ENCODE results near the gene STRN4. TPM values are rescaled to one million over a fixed set of nuclear protein-coding genes. Genes with fewer than 3 reads are reported as not detected.

STRN4 gene
- total and polyA plus RNA-seq, 9 of the 15 experiments (the other 6 are each of a cell fraction or from before 2014, with no cell fraction given) = 0.62 to 83.7 (median 36.9) TPM

- TF ChIP-seq ZNF280B (CRISPR knock-in tag; IDR thresholded peaks at IDR 0.05) (no peak), HDGF (IDR thresholded peaks at IDR 0.05) (peak; percentile 75), MYNN (IDR thresholded peaks at IDR 0.05) (peak; percentile 85), MYNN (CRISPR knock-in tag; IDR thresholded peaks at IDR 0.05) (no peak), NCOR1 (IDR thresholded peaks at IDR 0.05) (peak; percentile 23; the same call in 1 of the 2 replicates), FOXP4 (CRISPR knock-in tag; IDR thresholded peaks at IDR 0.05; ENCODE audit: borderline replicate concordance) (peak; percentile 30; the same call in 1 of the 2 replicates), SMAD4 (CRISPR knock-in tag; conservative IDR thresholded peaks at IDR 0.05) (peak; percentile 63; the same call in 1 of the 2 replicates), MAZ (CRISPR knock-in tag; conservative IDR thresholded peaks at IDR 0.05 in 1 of 2, IDR thresholded peaks at IDR 0.05 in 1 of 2) (peak; percentile 84 to 92), BHLHE40 (IDR thresholded peaks at IDR 0.05; ENCODE audit: low read length) (peak; percentile 47; the same call in 1 of the 2 replicates), ZNF23 (CRISPR knock-in tag; IDR thresholded peaks at IDR 0.05) (no peak), ETV5 (CRISPR knock-in tag; IDR thresholded peaks at IDR 0.05; ENCODE audit: low read depth) (peak; percentile 45), ID3 (CRISPR knock-in tag; IDR thresholded peaks at IDR 0.05) (no peak), ID3 (tag; IDR thresholded peaks at IDR 0.05) (no peak; the same call in 1 of the 2 replicates), ZNF318 (IDR thresholded peaks at IDR 0.05; ENCODE audit: borderline replicate concordance in 1 of 2, low read depth in 1 of 2) (peak in 1 of 2 experiments; percentile 64; a peak in 1 of 4 replicates), ZFP36 (IDR thresholded peaks at IDR 0.05; ENCODE audit: low read depth, low read length, partially characterized antibody) (peak; percentile 85)
These were observed 38.2 kb upstream of the STRN4 start (continued) for GRCh38 chr19:46784262-46785053.
